ENCODE measurements around the gene SMIM3.

SMIM3 gene

GRCh38 chr5:150781706-150782614 lies 3.4 kb downstream of the SMIM3 start:
- H3K9me2 ChIP-seq (replicated peaks; ENCODE audit: insufficient read depth, low read length): no peaks in the 10 kb centered on the region
- no peaks in the 10 kb centered on the region for H3K79me2 ChIP-seq (ENCODE audit: low read length)
- H3K9ac ChIP-seq (ENCODE audit: low read length): no peak overlapping the region
- H4K20me1 ChIP-seq (ENCODE audit: insufficient read depth, low read length): no peaks in the 10 kb centered on the region
- no peaks in the 10 kb centered on the region for H3F3A ChIP-seq (ENCODE audit: insufficient read depth, low read length)
- no peak overlapping the region for H3K4me3 ChIP-seq (ENCODE audit: low read length)
- H3K36me3 ChIP-seq (replicated peaks; ENCODE audit: insufficient read depth, low read length): no peaks in the 10 kb centered on the region
- H3K9me3 ChIP-seq (replicated peaks; ENCODE audit: insufficient read depth, low read length): no peaks in the 10 kb centered on the region
- peaks cover 6% of the 10 kb centered on the region; the same call in 1 of the 2 replicates for H3K27me3 ChIP-seq (replicated peaks; ENCODE audit: insufficient read depth, low read length)
- no peak overlapping the region for H2AFZ ChIP-seq (ENCODE audit: low read length)
- TF ChIP-seq EZH2phosphoT487 (IDR thresholded peaks at IDR 0.05; ENCODE audit: low read length) (no peak), EZH2 (optimal IDR thresholded peaks at IDR 0.05; ENCODE audit: low read depth, low read length) (no peak), CTCF (IDR thresholded peaks at IDR 0.05; ENCODE audit: low read length) (no peak)
- DNase-seq: no peak
- no peak overlapping the region for H3K4me2 ChIP-seq (ENCODE audit: low read depth, low read length)
- H3K4me1 ChIP-seq (ENCODE audit: low read length): no peaks in the 10 kb centered on the region
- H3K27ac ChIP-seq (ENCODE audit: low read length): no peak overlapping the region

- H3K4me3 ChIP-seq (ENCODE audit: low read length): no peak overlapping the region
- H3K4me2 ChIP-seq (ENCODE audit: low read depth, low read length): no peak overlapping the region
- H3F3A ChIP-seq (ENCODE audit: insufficient read depth, low read length): no peaks in the 10 kb centered on the region
- H3K9me2 ChIP-seq (replicated peaks; ENCODE audit: insufficient read depth, low read length): no peaks in the 10 kb centered on the region
- H3K27me3 ChIP-seq (replicated peaks; ENCODE audit: insufficient read depth, low read length): peaks cover 3% of the 10 kb centered on the region; the same call in 1 of the 2 replicates
- H4K20me1 ChIP-seq (ENCODE audit: insufficient read depth, low read length): no peaks in the 10 kb centered on the region
- TF ChIP-seq EZH2phosphoT487 (IDR thresholded peaks at IDR 0.05; ENCODE audit: low read length) (no peak), CTCF (IDR thresholded peaks at IDR 0.05; ENCODE audit: low read length) (no peak), EZH2 (optimal IDR thresholded peaks at IDR 0.05; ENCODE audit: low read depth, low read length) (no peak)
- no peak for DNase-seq
- no peaks in the 10 kb centered on the region for H3K36me3 ChIP-seq (replicated peaks; ENCODE audit: insufficient read depth, low read length)
- H3K4me1 ChIP-seq (ENCODE audit: low read length): no peaks in the 10 kb centered on the region
- no peaks in the 10 kb centered on the region for H3K9me3 ChIP-seq (replicated peaks; ENCODE audit: insufficient read depth, low read length)
- no peak overlapping the region for H3K9ac ChIP-seq (ENCODE audit: low read length)
- H3K79me2 ChIP-seq (ENCODE audit: low read length): no peaks in the 10 kb centered on the region
- H2AFZ ChIP-seq (ENCODE audit: low read length): no peak overlapping the region
- no peak overlapping the region for H3K27ac ChIP-seq (ENCODE audit: low read length)
Observed at GRCh38 chr5:150782850-150783249, 4.3 kb downstream of the SMIM3 start.

- no peak overlapping the region for H3K27ac ChIP-seq (ENCODE audit: low read length)
Observed at GRCh38 chr5:150783422-150783928, 4.9 kb downstream of the SMIM3 start.

More at GRCh38 chr5:150783422-150783928, 4.9 kb downstream of the SMIM3 start:
- Histone ChIP-seq H3K4me3 (ENCODE audit: low read length) (no peak overlapping the region), H4K20me1 (ENCODE audit: insufficient read depth, low read length) (no peaks in the 10 kb centered on the region), H3K79me2 (ENCODE audit: low read length) (no peaks in the 10 kb centered on the region), H2AFZ (ENCODE audit: low read length) (no peak overlapping the region), H3K36me3 (replicated peaks; ENCODE audit: insufficient read depth, low read length) (no peaks in the 10 kb centered on the region), H3K9ac (ENCODE audit: low read length) (no peak overlapping the region), H3K9me2 (replicated peaks; ENCODE audit: insufficient read depth, low read length) (no peaks in the 10 kb centered on the region), H3K4me2 (ENCODE audit: low read depth, low read length) (no peak overlapping the region), H3K4me1 (ENCODE audit: low read length) (no peaks in the 10 kb centered on the region), H3F3A (ENCODE audit: insufficient read depth, low read length) (no peaks in the 10 kb centered on the region), H3K27me3 (replicated peaks; ENCODE audit: insufficient read depth, low read length) (no peaks in the 10 kb centered on the region), H3K9me3 (replicated peaks; ENCODE audit: insufficient read depth, low read length) (no peaks in the 10 kb centered on the region)
- TF ChIP-seq EZH2phosphoT487 (IDR thresholded peaks at IDR 0.05; ENCODE audit: low read length) (no peak), EZH2 (optimal IDR thresholded peaks at IDR 0.05; ENCODE audit: low read depth, low read length) (no peak), CTCF (IDR thresholded peaks at IDR 0.05; ENCODE audit: low read length) (no peak)
- DNase-seq: no peak
